ENCODE results near the gene HAO2. TPM values are rescaled to one million over a fixed set of nuclear protein-coding genes. Genes with fewer than 3 reads are reported as not detected.

HAO2 gene
- total and polyA plus RNA-seq, 2 experiments from 2014 or later, result not detected

GRCh38 chr1:119420638-119421037, 52.1 kb downstream of the HAO2 start:
- no peaks in the 10 kb centered on the region for H3F3A ChIP-seq (replicated peaks; ENCODE audit: low read depth)
- H3K79me2 ChIP-seq (replicated peaks; ENCODE audit: insufficient read depth), result no peaks in the 10 kb centered on the region
- H4K20me1 ChIP-seq (replicated peaks; ENCODE audit: insufficient read depth), result no peaks in the 10 kb centered on the region
- H3K4me2 ChIP-seq, result no peak overlapping the region
- peaks cover 12% of the 10 kb centered on the region for H3K27me3 Mint-ChIP-seq (ENCODE audit: insufficient read depth, low read depth, poor library complexity)
- DNase-seq (ENCODE audit: low spot score), result peak; percentile 24
- H3K4me3 ChIP-seq, result no peak overlapping the region
- H3K27ac ChIP-seq (ENCODE audit: low read depth), result no peak overlapping the region
- H2AFZ ChIP-seq, result no peak overlapping the region
- no peaks in the 10 kb centered on the region for H3K36me3 Mint-ChIP-seq (ENCODE audit: low read depth)
- no peak for TF ChIP-seq ETS1 (IDR thresholded peaks at IDR 0.05)
- peak in 1 of 2 experiments; percentile 46; a peak in 2 of 4 replicates for TF ChIP-seq CTCF (conservative IDR thresholded peaks at IDR 0.05; ENCODE audit: low read depth in 2 of 2)
- peak; percentile 54; the same call in 2 of the 3 replicates for ATAC-seq
- no peaks in the 10 kb centered on the region for H3K36me3 ChIP-seq (ENCODE audit: insufficient read depth)
- no peaks in the 10 kb centered on the region for H3K27me3 ChIP-seq (ENCODE audit: insufficient read depth)
- H3K9me2 ChIP-seq (ENCODE audit: insufficient read depth), result no peaks in the 10 kb centered on the region; the same call in 1 of the 2 replicates
- peaks cover 10% of the 10 kb centered on the region; the same call in 1 of the 2 replicates for H3K4me1 ChIP-seq (ENCODE audit: insufficient read depth)
- peaks cover 9% of the 10 kb centered on the region for H3K4me1 Mint-ChIP-seq
- no peak overlapping the region for H3K4me3 Mint-ChIP-seq
- H3K27ac Mint-ChIP-seq, result no peak overlapping the region
- H3K9me3 Mint-ChIP-seq, result no peaks in the 10 kb centered on the region

GRCh38 chr1:119422631-119423030, 54.0 kb downstream of the HAO2 start:
- DNase-seq (ENCODE audit: low spot score), result no peak
- Histone ChIP-seq H4K20me1 (replicated peaks; ENCODE audit: insufficient read depth) (no peaks in the 10 kb centered on the region), H3K4me1 (ENCODE audit: insufficient read depth) (peaks cover 10% of the 10 kb centered on the region; the same call in 1 of the 2 replicates), H3K4me2 (no peak overlapping the region), H3K27ac (ENCODE audit: low read depth) (no peak overlapping the region), H3K4me3 (no peak overlapping the region), H3K36me3 (ENCODE audit: insufficient read depth) (no peaks in the 10 kb centered on the region), H3F3A (replicated peaks; ENCODE audit: low read depth) (no peaks in the 10 kb centered on the region), H3K79me2 (replicated peaks; ENCODE audit: insufficient read depth) (no peaks in the 10 kb centered on the region), H3K27me3 (ENCODE audit: insufficient read depth) (no peaks in the 10 kb centered on the region), H2AFZ (no peak overlapping the region), H3K9me2 (ENCODE audit: insufficient read depth) (no peaks in the 10 kb centered on the region)
- no peak overlapping the region for H3K4me3 Mint-ChIP-seq
- no peaks in the 10 kb centered on the region for H3K36me3 Mint-ChIP-seq (ENCODE audit: low read depth)
- H3K9me3 Mint-ChIP-seq, result no peaks in the 10 kb centered on the region
- H3K27ac Mint-ChIP-seq, result no peak overlapping the region
- H3K27me3 Mint-ChIP-seq (ENCODE audit: insufficient read depth, low read depth, poor library complexity), result peaks cover 12% of the 10 kb centered on the region
- H3K4me1 Mint-ChIP-seq, result peaks cover 9% of the 10 kb centered on the region
- ATAC-seq, result no peak
- TF ChIP-seq NANOG (IDR thresholded peaks at IDR 0.05; ENCODE audit: borderline replicate concordance), result no peak
- TF ChIP-seq CREB1 (CRISPR knock-in tag; IDR thresholded peaks at IDR 0.05; ENCODE audit: low read depth), result no peak
- no peak for TF ChIP-seq ZNF114 (CRISPR knock-in tag; IDR thresholded peaks at IDR 0.05)
- no peak for TF ChIP-seq JUNB (IDR thresholded peaks at IDR 0.05; ENCODE audit: unreplicated experiment)
- no peak for TF ChIP-seq STAT1 (IDR thresholded peaks at IDR 0.05; ENCODE audit: unreplicated experiment)
- no peak for TF ChIP-seq ZNF331 (CRISPR knock-in tag; IDR thresholded peaks at IDR 0.05; ENCODE audit: low read depth)
- no peak for TF ChIP-seq REST (IDR thresholded peaks at IDR 0.05; ENCODE audit: unreplicated experiment)
- TF ChIP-seq ZNF462 (CRISPR knock-in tag; IDR thresholded peaks at IDR 0.05), result no peak
